GM19468 (cell line): ENCODE results near the gene EAF2.

ENCODE experiments used
- ATAC-seq: cut with Tn5 transposase; IDR thresholded peaks from one replicate; pipeline ENCODE4 v1.9.1; 2021; ENCODE audit warnings: mild to moderate bottlenecking, moderate library complexity, moderate number of reproducible peaks; ENCODE audit not compliant: unreplicated experiment; ENCODE audit errors: extremely low read depth

EAF2 gene

DNA sequence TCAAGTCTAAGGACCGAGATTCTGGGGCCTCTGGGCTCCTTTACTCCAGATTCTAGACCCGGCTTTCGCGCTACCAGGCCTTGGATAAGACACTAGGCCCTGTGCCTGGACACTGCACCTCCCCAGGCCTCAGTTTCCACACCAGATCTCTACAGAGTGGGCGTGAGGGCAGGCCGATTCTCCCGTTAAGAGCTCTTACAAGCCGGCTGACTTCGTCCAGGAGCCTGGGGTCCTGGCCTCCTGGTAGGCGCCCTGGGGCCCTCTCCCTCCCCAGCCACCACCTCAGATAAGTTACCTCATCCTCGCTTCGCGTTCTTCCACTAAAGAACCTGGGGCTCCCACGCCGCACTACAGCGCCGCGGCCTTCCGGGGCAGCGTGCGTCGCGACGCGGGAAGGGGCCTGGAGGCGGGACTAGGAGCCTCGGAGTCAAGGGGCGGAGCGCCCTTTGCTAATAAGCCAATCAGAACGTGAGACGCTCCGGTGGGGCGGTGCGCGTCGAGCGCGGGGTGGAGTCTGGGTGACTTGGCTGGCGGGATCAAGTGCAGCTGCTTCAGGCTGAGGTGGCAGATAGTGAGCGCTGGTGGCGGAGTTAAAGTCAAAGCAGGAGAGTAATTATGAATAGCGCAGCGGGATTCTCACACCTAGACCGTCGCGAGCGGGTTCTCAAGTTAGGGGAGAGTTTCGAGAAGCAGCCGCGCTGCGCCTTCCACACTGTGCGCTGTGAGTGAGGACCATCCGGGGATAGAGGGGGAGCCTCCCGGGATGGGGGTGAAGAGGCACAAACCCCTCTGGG, at the start of gene EAF2, which contains the start of gene IQCB1:
Gene EAF2, plus strand, starts transcription at position 539 of the 794 bp plus-strand sequence. Its CDS starts 77 bp downstream, at position 616.
Gene IQCB1, minus strand, starts transcription at position 390 of the 794 bp plus-strand sequence. CDS start 6,100 bp downstream, outside the sequence.
- ATAC-seq = peak; percentile 97

DNA sequence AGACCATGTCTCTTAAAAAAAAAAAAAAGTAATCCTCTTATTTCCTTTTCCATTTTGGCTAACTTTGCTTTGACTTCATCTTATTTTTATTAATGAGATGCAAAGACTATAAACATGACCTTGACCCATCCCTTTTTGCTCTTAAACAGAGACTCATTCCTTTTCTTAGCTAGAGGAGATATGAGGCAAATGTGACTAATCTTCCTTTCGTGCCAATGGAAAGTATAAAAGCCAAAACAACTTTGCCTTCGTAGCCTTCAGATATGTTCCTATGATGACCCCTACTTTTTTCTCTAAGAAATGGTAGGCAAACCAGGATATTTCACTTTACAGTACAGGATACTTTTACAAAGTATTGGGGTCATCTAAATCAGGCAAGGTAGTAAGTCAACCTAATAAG, 48.5 kb upstream of the EAF2 start:
- ATAC-seq = no peak

DNA sequence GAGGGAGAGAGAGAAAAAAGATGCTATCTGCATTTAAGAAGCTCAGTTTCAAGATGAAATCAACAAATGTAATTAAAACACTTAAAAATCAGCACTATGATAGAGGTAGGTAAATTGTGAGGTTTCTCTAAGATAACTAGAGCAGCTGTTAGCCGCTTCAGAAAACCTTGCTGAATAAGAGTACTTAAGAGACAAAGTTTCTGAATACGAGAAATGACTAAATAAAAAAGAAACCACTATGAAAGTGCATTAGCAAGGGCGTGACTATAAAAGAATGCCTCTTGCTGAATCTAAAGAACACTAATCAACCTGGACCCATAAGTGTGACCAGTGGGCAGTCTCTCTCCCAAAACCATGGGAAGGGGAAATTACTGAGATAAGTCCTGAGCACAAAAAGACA, 41.9 kb upstream of the EAF2 start:
- ATAC-seq = no peak

DNA sequence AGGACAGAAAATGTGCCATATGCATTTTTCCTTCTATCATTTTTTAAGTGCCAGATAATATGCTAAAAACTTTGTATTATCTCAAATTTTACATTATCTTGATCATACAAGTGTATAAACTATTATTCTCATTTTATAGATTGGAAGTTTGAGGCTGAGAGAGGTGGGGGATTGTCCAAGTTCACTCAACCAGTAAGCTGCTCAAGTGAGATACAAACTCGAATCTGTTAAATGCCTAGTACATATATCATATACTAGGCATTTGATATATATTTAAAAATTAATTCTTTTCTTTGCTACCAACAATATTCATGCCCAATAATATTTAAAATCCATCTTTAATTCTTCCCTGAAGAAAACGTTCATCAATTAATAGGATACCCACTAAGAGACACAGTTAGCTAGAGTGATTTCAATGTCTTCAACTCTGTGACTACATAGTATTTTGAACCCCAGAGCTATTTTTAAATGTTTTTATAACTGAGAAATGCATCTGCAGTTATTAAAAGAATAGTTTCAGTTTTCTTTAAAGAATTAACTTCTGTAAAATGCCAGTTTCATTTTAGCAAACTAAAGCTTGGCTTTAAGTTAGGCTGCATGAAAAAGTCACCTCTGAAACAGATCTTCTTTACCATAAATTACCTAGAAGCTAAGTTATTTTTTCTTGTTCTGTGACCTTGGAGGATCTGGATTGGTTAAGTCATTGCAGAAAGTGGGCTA, 40.6 kb upstream of the EAF2 start:
- peak; percentile 40 for ATAC-seq

DNA sequence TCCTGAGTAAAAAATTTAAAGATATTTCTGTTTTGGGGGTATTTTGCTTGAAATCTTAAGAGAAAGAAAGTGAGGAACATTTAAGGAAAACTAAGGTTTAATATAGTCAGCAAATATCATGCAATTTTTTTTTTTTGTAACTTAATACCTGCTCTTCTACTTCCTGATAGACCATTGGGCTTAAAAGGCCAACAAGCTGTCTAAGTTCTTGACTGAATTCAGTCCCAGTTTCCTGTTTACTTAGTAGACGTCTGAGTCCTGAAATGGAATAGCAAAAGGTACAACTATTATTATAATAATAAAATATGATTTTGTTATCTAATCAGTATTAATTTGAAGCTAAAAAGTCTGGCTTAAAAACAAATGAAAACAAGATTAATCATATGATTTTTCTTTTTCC, 38.0 kb upstream of the EAF2 start:
- ATAC-seq = no peak

DNA sequence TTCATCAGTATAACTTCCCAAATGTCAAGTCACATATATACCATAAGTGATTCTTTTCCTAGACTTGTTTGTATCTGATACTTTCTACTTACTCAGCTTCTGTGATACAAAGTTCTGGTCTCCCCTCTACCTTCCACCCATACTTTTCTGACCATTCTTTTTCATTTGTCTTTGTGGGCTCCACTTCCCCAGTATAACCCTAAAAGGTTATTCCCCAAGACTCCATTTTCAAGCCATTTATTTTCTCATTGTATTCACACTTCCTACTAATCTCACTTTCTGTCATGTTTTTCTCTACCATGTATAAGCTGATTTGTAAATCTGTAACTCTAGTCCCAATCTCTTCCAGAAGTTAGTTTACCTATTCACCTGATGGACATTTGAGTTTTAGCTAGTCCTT, 34.1 kb upstream of the EAF2 start:
- no peak for ATAC-seq

DNA sequence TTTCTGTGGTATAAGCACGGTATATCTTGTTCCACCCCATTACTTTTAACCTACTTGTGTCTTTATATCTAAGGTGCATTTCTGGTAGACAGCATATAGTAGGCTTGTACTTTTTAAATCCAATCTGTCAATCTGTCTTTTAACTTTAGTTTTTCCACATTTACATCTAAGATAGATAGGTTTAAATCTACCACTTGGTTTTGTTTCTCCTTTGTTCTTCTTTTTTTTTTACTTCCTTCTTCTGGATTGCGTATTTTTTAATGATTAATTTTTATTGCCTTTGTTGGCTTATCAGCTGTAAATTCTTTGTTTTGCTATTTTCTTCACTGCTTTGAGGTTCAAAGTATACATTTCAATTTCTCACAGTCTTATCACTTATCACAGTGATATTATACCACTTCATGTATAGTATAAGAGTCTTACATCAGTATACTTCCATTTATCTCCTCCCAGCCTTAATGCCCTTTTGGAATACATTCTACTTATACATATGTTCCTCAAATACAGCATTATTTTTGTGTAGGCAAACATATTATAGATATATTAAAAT, 31.2 kb upstream of the EAF2 start:
- ATAC-seq = no peak

DNA sequence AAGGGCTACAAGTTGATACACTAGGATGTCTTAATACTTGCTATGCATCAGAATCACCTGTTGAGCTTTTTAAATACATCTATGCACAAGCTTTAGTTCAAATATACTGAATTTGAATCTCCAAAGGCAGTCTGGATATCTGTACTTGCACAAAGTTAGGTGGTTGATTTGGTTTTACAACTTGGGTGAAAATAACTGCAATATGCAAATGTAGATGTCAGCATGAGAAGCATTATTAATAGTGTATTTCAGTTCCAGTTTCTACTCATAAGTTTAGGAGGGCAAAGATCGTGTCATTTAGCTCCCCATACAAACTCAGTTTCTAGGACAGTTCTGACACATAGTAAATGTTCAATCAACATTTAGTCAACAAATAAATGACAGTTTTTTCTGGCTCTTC, 25.8 kb upstream of the EAF2 start:
- peak; percentile 94 for ATAC-seq

DNA sequence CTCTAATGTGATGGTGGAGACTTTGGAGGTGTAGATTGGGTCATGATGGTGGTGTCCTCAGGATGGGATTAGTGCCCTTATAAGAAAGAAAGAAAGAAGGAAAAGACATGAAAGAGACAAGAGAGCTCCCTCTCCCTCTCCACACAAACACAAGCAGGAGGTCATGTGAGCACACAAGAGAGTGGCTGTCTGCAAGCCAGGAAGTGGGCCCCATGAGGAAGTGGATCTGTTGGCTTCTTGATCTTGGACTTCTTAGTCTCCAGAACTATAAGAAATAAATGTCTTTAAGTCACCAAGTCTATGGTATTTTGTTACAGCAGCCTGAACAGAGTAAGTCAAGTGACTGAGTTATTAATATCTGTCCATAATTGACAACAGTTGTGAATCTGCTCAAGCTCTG, 17.3 kb upstream of the EAF2 start:
- ATAC-seq = no peak

DNA sequence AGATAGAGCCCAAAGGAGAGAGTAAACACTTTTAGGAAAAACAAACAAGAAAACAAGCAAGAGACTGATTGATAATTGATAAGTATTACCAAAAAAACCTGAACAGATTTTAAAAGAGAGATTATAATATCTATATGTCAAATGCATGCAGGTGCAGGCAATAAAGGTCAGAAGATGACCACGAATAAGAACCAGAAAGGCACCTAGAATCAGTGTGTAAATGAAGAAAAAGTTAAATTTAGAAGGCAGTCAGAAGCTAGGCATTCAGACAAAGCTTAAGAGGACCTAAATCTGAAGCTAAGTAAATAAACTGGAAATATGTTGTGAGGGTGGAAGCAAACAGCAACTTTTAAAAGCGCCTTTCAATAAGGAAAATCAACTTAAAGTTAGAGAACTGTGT, 16.4 kb upstream of the EAF2 start:
- no peak for ATAC-seq

DNA sequence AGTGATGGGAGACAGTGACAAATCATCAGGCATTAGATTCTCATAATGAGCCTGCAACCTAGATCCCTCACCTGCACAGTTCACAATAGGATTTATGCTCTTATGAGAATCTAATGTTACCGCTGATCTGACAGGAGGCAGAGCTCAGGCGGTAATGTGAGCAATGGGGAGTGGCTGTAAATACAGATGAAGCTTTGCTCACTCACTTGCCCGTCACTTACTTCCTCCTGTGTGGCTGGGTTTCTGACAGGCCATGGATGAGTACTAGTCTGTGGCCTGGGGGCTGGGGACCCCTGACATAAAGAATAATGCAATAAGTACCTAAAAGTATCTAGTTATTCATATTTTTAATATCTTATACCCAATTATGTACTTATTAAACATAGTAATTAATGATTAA, 15.8 kb upstream of the EAF2 start:
- no peak for ATAC-seq

DNA sequence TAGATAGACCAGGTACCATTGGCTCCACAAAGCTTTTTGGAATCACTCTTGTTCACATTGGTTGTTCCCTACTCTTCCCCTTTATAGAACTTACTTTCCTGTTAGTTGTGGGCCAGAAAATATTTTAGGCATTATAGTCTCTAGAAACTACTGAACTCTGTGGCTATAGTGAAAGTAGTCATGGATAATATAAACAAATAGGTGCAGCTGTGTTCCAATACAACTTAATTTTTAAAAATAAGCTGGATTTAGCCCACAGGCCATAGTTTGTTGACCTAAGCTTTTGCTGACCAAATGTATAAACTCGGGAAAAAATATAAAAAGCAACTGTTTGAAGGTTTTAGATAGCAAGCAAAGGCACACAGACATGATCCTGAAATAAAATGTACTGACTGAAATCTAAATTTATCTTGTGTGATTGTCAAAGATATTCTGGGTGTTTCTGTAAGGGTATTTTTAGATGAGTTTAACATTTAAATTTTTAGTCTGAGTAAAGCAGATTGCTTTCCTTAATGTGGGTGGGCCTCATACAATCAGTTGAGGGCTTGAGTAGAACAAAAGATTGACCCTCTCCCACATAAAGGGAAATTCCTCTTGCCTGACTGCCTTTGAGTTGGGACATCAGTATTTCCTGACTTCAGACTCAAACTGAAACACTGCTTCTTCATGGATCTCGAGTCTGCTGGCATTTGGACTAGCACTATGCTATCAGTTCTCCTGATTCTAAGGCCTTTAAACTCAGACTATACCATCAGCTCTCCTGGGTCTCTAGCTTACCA, 13.4 kb upstream of the EAF2 start:
- no peak for ATAC-seq

DNA sequence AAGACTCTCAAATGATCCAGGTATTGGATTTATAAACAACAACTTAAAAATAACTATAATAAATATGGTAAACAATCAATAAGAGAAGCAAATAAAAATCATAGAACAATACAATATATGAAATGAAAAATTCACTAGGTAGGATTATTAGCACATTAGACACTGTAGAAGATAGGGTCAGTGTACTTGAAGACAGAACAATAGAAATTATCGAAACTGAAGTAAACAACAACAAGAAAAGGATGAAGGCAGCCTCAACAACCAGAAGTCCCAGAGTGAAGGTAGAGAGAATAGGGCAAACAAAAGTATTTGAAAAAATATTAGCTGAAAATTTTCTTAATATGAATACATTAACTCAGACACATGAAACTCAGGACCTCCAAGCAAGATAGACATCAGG, 12.0 kb upstream of the EAF2 start:
- no peak for ATAC-seq

DNA sequence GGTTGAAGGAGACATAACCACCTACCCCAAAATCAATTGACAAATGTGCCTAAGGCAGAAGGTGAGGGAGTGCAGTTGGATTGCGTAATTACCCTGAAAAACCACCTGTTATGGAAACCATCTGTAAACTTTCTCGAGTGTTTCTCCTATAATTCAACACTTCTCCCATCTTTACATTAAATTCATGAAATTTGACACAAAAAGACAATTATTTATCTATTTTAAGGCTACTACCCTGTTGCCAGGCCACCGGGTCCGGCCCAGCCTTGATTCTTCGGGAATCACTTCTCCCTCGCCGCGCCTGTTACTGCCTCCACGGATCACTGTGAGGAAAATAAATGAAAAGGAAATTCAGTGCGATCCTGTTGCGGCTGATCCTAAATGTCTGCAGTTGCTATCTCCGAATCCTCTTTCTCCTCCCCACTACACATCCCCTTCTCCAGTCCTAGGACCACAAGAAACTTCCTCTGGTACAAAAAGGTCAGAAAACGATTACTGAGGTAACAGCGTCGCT, 795 bp upstream of the EAF2 start:
- ATAC-seq = no peak

DNA sequence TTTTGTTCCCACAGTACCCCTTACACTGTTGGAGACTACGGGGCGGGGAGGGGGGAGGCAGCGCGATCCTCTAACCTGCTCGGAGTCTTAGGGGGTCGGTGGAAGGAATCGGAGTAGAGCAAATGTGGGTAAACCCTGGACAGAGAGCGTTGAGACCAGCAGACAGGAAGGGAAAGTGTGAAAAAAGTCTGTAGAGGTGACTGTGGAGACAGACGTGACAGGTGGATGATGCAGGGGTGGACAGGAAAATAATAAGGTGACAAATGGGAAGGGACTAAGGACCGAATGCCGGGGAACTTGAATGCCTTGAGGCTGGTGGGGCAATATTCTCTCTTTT, 424 bp downstream of the EAF2 start:
- no peak for ATAC-seq

DNA sequence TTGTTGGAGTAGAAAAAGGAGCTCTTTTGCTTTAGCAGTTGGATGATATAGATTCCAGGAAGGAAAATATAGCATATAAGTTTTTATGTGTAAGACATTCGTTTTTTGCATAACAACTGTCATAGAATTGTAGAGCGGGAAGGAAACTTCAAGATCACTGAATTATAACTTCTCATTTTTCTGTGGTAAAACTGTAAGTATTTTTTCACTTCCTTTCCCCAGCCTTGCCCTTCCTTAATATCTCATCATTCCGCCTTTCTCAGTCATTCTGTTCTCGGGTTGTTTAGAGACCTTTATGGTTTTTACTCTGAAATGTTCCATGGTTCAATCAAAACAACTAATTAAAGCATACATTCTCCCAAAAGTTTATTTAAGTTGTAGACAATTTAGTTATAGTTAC, 1.1 kb downstream of the EAF2 start:
- ATAC-seq = no peak

DNA sequence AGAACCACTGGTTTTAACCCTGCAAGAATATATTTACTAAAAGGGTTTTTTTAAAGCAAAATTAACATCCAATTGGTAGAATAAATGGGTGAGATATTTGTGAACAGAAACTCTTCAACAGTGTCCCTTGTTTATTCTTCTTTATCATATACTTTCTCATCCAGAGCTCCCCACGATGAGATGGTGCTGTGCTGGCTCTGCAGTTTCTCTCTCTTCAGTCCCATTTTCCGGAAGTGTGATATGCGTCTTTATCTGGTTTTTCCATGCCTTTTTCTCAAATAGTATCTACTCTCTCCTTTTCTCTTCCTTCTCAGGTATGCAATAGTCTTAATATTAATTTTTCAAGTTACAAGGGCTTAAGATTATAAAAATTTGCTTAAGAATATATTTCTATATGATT, 1.5 kb downstream of the EAF2 start:
- ATAC-seq = no peak

DNA sequence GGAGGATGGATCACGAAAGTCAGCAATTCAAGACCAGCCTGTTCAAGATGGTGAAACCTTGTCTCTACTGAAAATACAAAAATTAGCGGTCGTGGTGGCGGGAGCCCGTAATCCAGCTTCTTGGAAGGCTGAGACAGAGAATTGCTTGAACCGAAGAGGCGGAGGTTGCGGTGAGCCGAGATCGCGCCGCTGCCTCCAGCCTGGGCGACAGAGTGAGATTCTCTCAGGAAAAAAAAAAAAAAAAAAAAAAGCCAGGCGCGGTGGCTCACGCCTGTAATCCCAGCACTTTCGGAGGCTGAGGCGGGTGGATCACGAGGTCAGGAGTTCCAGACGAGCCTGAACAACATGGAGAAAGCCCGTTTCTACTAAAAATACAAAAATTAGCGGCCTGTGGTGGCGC, 5.0 kb downstream of the EAF2 start:
- no peak for ATAC-seq

DNA sequence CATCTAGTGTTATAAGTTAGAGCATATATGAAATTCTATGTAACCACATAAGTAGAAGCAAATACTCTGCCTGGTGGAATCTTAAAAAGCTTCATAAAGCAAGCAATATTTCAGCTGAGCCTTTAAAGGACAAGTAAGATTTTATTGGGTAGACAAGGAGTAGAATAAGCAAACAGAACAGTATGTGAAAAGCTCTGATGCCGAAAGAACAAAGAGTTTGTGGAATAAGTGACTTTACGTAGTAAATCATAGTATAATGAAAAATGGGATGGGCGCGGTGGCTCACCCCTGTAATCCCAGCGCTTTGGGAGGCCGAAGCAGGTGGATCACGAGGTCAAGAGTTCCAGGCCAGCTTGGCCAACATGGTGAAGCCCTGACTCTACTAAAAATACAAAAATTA, 9.9 kb downstream of the EAF2 start:
- no peak for ATAC-seq

DNA sequence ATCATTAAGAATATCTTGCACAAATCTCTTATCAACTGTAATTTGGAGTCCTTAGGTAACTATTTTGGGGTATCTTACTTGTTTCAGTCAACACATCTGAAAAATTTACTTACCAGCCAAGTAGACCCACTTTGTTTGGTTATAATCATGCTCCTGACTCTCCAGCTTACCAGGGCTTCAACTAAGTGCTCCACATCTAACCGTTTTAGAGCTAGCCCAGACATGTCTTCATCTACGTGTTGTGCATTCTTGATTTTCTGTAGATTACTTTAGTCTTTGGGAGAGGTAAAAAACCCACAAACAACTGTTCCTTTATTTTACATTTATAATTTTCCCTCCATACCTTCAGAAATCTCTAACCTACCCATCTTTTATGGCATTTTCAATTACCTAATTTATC, 17.2 kb downstream of the EAF2 start:
- ATAC-seq = no peak

DNA sequence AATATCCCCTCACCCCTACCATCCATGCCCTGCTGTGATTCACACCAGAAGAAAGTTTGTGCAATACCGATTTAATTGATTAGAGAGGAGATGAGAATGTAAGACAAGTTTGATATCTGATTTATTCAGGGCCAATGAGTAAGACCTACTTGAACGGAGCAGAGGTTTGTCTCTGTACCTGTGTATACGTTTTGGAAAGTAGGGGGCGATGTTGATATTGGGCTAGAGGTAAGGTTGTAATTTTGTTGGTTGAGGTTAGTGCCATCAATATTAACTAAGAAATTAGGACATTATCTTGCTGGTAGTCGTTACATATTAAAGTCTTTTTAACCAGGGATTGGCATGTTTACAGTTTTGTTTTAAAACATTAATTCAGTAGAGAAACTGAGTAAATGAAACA, 20.5 kb downstream of the EAF2 start:
- no peak for ATAC-seq
